T47D (cell line): Measurements from ENCODE around the gene RAD51D.

ENCODE experiments used
- DNase-seq, 2 experiments: peaks; one replicate each; pipeline versions ENCODE4 v3.0.0 to v3.0.0-alpha.2; 2011 to 2012; ENCODE audit warnings: low read depth in 1 of 2, low spot score in 1 of 2
- JUND ChIP-seq: IDR thresholded peaks from 2 replicates; pipeline ENCODE4 v1.6.1; 2012; ENCODE audit warnings: low read depth
- in situ Hi-C: cut with HindIII; loops from 2 replicates; pipeline ENCODE4 v1.10.0; 2016; ENCODE audit warnings: low sequenced_read_pairs, low pct_unique_long_range_greater_than_20kb

RAD51D gene

DNA sequence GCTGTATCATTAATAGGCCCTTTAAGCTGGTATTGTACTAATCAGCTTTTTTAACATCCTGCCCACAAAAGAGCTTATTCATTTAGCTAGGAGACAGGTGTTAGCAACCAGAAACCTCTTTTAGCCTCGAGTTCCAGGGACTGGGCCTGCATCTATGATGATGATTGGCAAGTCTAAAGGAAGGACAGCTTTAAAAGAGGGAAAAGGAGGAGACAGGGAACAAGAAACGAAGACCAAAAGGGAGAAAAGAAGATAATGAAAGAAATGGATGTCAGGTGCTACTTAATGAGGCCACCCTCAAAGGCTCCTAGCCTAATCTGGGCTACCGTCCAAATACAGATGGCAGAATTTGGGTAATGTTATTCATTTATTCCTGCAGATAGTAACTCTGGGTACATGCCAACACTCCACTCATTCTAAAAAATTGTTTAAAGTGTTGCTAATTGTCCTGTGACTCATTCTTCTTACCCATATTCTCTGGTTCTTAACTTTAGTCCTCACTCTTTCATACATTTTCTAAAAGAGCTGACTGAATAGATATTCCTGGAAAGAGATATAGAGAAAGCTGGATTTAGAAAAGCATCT lies 37.5 kb downstream of the RAD51D start:
- DNase-seq = no peak
- in situ Hi-C loops = no loop called here
- no peak for TF ChIP-seq JUND

GRCh38 chr17:35081638-35082037 lies 38.0 kb downstream of the RAD51D start:
- in situ Hi-C loops = no loop called here

GRCh38 chr17:35080536-35080935 lies 39.1 kb downstream of the RAD51D start:
- in situ Hi-C loops = no loop called here
- no peak for DNase-seq
- TF ChIP-seq JUND = no peak

More at GRCh38 chr17:35081638-35082037, 38.0 kb downstream of the RAD51D start:
- no peak for DNase-seq
- no peak for TF ChIP-seq JUND

DNA sequence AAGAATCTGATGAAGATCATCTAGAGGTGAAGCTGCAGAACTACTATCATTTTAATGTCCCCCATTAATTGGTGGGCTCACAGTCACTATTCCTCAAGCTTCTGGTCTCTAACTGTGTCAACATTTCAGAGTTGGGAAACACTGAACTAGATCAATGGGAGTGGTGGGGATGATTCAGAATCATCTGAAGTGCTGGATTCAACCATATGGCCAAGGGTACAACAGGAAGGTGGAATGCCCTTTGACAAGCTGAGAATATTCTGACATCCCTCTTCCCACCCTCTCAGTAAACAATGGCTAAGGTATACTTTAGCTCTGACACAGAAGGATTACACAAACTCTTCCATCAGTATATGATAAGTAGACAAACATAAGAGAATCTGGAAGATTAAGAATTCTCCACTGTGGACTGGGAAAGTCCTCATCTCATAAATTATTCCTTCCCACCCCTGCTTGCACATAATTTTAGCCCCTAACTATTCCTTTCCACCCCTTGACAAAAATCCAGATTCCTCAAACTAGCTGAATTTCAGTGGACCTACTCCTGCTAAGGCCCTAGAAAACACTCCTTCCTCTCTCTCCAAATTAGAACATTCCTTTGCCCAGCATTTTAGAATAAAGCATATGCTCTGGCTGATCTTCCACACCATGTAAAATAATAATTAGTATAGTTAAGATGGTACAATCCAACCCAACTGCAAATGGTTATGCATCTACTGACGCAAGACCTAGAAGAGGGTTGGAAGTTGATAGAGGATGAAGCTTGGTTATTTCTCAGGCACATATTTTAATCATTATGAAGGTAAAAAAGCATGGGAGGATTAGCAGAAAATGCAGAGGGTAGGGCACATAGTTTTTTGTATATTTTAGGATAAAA lies 39.9 kb downstream of the RAD51D start:
- no peak for DNase-seq
- TF ChIP-seq JUND = no peak
- in situ Hi-C loops = no loop called here

DNA sequence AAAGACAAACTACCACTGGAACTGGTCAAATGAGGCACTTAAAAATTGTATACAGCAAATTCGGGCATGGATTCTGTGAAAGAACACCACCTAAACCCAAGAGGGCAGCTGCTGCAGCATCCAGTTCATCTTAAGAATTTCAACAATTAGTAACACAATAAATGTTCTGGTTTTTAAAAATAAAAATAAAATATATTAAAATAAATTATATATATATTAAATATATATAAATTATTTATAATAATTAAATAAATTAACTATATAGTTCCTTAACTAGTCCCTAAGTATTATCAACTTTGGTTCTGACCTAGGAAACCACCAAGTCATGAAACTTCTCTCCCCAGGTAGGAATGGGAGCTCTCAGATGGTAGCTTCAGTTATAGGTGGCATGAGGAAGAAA lies 42.8 kb downstream of the RAD51D start:
- no peak for TF ChIP-seq JUND
- no peak for DNase-seq
- in situ Hi-C loops = no loop called here

GRCh38 chr17:35074711-35075707 lies 44.7 kb downstream of the RAD51D start:
- in situ Hi-C loops = no loop called here
- no peak for TF ChIP-seq JUND
- no peak for DNase-seq

DNA sequence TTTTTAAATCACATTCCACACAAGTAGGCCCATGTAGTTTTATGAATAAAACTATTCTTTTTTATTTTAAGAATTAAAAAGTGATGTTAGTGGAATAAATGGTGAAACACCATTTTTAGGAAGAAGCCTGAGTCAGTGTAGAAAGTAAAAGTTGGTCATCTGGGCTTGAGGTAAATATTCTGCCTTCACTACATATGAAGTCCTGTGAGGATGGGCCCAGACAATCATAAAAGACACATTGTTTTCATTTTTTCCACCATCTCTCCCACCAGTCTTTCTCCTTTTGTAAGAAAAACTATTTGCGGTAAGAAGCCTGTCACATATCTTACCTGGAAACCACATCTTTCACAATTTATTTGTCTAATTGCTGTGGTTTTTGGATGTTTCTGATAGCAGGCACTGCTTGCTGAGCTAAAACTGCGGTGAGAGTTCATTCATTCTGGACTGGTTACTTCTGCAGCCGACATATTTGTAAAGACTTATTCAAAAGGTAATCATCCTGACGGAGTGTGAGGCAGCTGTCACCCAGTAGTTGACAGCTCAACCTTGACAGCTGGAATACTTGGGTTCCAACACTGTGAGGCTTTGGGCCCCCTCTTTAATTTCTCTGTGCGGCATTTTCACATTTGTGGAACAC lies 45.6 kb downstream of the RAD51D start:
- in situ Hi-C loops = no loop called here
- peak in 1 of 2 experiments; percentile 6 for DNase-seq
- TF ChIP-seq JUND = no peak

DNA sequence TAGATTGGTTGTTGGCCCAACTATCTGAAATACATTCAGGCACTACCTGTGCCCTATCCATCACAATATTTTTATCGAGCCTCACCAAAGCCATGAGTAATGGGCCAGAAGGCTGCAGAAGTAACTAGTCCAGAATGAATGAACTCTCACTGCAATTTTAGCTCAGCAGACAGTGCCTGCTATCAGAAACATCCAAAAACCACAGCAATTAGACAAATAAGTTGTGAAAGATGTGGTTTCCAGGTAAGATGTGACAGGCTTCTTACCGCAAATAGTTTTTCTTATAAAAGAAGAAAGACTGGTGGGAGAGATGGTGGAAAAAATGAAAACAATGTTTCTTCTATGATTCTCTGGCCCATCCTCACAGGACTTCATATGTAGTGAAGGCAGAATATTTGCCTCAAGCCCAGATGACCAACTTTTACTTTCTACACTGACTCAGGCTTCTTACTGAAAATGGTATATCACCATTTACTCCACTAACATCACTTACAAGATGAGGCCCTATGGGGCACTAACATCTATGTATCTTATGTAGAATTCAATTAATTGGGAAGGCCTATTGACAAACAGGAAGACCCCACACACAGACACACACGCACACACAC lies 46.4 kb downstream of the RAD51D start:
- TF ChIP-seq JUND = no peak
- no peak for DNase-seq
- in situ Hi-C loops = no loop called here

DNA sequence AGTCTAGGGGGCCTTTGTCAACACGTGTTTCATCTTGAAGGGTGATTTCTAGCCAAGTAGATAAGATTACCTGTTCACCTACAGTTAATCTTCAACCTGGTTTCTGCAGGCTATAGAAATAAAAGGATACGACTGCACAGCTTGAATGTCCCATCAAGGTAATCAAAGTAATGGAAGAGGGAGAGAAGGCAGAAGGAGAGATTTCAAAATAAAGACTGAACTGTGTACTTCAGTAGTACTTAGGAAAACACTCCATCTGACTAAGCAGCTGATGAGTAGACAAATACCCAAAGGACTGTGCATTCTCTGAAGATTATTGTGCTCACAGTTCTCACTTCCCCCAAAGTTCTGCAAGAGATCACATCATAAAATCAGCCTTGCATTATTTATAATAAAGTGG lies 50.3 kb downstream of the RAD51D start:
- DNase-seq = no peak
- in situ Hi-C loops = no loop called here
- no peak for TF ChIP-seq JUND

DNA sequence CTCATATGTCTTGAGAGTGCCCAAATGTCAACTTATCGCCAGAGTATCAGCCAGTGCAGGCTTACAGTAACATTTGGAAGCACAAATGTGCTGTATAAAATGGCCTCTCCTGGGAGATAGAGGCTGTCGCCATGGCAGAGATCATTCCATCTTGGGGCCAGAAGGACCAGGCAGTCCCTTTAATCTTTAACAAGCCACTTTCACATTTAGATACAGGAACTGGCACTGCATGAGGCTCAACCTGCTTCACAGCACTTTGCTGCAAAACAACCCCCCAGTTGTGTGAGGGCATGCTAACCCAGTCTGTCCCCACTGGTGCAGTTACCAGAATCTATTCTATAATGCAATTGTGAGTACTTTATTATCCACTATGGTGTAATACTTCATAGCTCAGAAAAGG lies 51.4 kb downstream of the RAD51D start:
- no peak for DNase-seq
- in situ Hi-C loops = no loop called here
- no peak for TF ChIP-seq JUND

- in situ Hi-C loops = no loop called here
- no peak for TF ChIP-seq JUND
- no peak for DNase-seq
Observed at GRCh38 chr17:35065880-35066279, 53.8 kb downstream of the RAD51D start.
